Natural killer cell (primary cell): ENCODE measurements around the gene SLC39A11. TPM values are rescaled to one million over a fixed set of nuclear protein-coding genes. Genes with fewer than 3 reads are reported as not detected.

Experiments used
- ATAC-seq, 3 donors: fragments of 150-1000 bp in 2 of 3; fragments of 200-7000 bp in 1 of 3; cut with Tn5 transposase; 1 replicate in 1 of 3; 2 replicates in 2 of 3; pipeline ENCODE4 v1.10.0; 2021; ENCODE audit warnings: mild to moderate bottlenecking in 2 of 3, moderate library complexity in 2 of 3
- DNase-seq, 2 donors: peaks; one replicate each; pipeline versions ENCODE4 v3.0.0 to v3.0.0-alpha.2; 2013 to 2021; ENCODE audit warnings: mixed read lengths in 1 of 2
- H3K27ac ChIP-seq: one replicate; pipeline ENCODE4 v1.5.1; 2013; ENCODE audit warnings: mild to moderate bottlenecking, low read length
- H3K27me3 ChIP-seq: one replicate; pipeline ENCODE4 v1.6.1; 2013; ENCODE audit warnings: low read length; ENCODE audit not compliant: control insufficient read depth, insufficient read depth
- H3K36me3 ChIP-seq: one replicate; pipeline ENCODE4 v1.6.1; 2013; ENCODE audit warnings: low read length; ENCODE audit not compliant: control insufficient read depth, insufficient read depth
- H3K4me1 ChIP-seq: one replicate; pipeline ENCODE4 v1.6.1; 2013; ENCODE audit warnings: low read length; ENCODE audit not compliant: control insufficient read depth, insufficient read depth
- H3K4me3 ChIP-seq: one replicate; pipeline ENCODE4 v1.5.1; 2013; ENCODE audit warnings: low read length
- H3K9me3 ChIP-seq: one replicate; pipeline ENCODE4 v1.6.1; 2013; ENCODE audit warnings: low read length; ENCODE audit not compliant: control insufficient read depth, insufficient read depth
- H3K27ac Mint-ChIP-seq, 2 donors: one replicate each; pipeline ENCODE4 v1.8.0; 2022; ENCODE audit warnings: mild to moderate bottlenecking in 2 of 2, mixed read lengths in 2 of 2, moderate library complexity in 1 of 2
- H3K27me3 Mint-ChIP-seq, 2 donors: one replicate each; pipeline ENCODE4 v1.8.0; 2022; ENCODE audit warnings: low read depth in 2 of 2, mixed read lengths in 2 of 2
- H3K36me3 Mint-ChIP-seq: one replicate; pipeline ENCODE4 v1.8.0; 2022; ENCODE audit warnings: mixed read lengths
- H3K4me1 Mint-ChIP-seq, 2 donors: one replicate each; pipeline ENCODE4 v1.8.0; 2022; ENCODE audit warnings: mixed read lengths in 2 of 2
- H3K4me3 Mint-ChIP-seq: one replicate; pipeline ENCODE4 v1.8.0; 2022; ENCODE audit warnings: mild to moderate bottlenecking, moderate library complexity, mixed read lengths
- H3K9me3 Mint-ChIP-seq, 2 donors: one replicate each; pipeline ENCODE4 v1.8.0; 2022; ENCODE audit warnings: mixed read lengths in 2 of 2
- CTCF ChIP-seq: fragments of 200-600 bp; IDR thresholded peaks from one replicate; pipeline ENCODE4 v1.8.0; 2022; ENCODE audit warnings: antibody characterized with exemption
- WGBS: methylation state at CpG from one replicate; pipeline ENCODE4 v1.1.7; 2013; ENCODE audit warnings: missing lambda C conversion rate; ENCODE audit not compliant: insufficient coverage; 5-methylcytosine and 5-hydroxymethylcytosine counted together
- intact Hi-C: fragments of 100-400 bp; cut with micrococcal nuclease; formaldehyde crosslinking; loops from one replicate; pipeline ENCODE4 v1.14.2; 2022
- total RNA-seq, 4 donors: library from RNA; stranded (reverse); fragments of 120-200 nt in 1 of 4; gene quantifications; one replicate each; pipeline versions ENCODE4 v1.2.3 to v1.2.4, GENCODE V29; 2013 to 2022

The SLC39A11 gene
- total RNA-seq, 3 donors from 2014 or later (not counting 1 experiment from before 2014, with no cell fraction given) = 32.6 to 44.9 (median 39.4) TPM

GRCh38 chr17:72745241-72745640 is 347.2 kb downstream of the SLC39A11 start:
- Mint-ChIP-seq H3K4me1 (no peaks in the 10 kb centered on the region), H3K36me3 (no peaks in the 10 kb centered on the region), H3K27ac (no peak overlapping the region), H3K27me3 (no peaks in the 10 kb centered on the region), H3K9me3 (no peaks in the 10 kb centered on the region), H3K4me3 (no peak overlapping the region)
- Histone ChIP-seq H3K4me1 (no peaks in the 10 kb centered on the region), H3K4me3 (no peak overlapping the region), H3K9me3 (no peaks in the 10 kb centered on the region), H3K36me3 (no peaks in the 10 kb centered on the region), H3K27ac (no peak overlapping the region), H3K27me3 (no peaks in the 10 kb centered on the region)
- 94% methylated on average over 2 of the region's 2 CpGs for WGBS
- no peak for TF ChIP-seq CTCF
- DNase-seq (no peak), ATAC-seq (no peak)
- intact Hi-C loops = no loop called here

- no peaks in the 10 kb centered on the region for H3K27me3 Mint-ChIP-seq
- Histone ChIP-seq H3K4me1 (no peaks in the 10 kb centered on the region), H3K4me3 (no peak overlapping the region), H3K36me3 (no peaks in the 10 kb centered on the region), H3K9me3 (no peaks in the 10 kb centered on the region), H3K27me3 (no peaks in the 10 kb centered on the region), H3K27ac (no peak overlapping the region)
- intact Hi-C loops = no loop called here
- H3K36me3 Mint-ChIP-seq = no peaks in the 10 kb centered on the region
- ATAC-seq (no peak), DNase-seq (no peak)
- H3K27ac Mint-ChIP-seq = no peak overlapping the region
- 96% methylated on average over 4 of the region's 4 CpGs for WGBS
- no peaks in the 10 kb centered on the region for H3K9me3 Mint-ChIP-seq
- no peaks in the 10 kb centered on the region for H3K4me1 Mint-ChIP-seq
- H3K4me3 Mint-ChIP-seq = no peak overlapping the region
- TF ChIP-seq CTCF = no peak
Observed at GRCh38 chr17:72743037-72743467, 349.4 kb downstream of the SLC39A11 start.

GRCh38 chr17:72737151-72737690 is 355.3 kb downstream of the SLC39A11 start:
- DNase-seq (no peak), ATAC-seq (no peak)
- H3K4me1 ChIP-seq = no peaks in the 10 kb centered on the region
- TF ChIP-seq CTCF = no peak
- no peak overlapping the region for H3K4me3 ChIP-seq
- Mint-ChIP-seq H3K27ac (no peak overlapping the region), H3K27me3 (no peaks in the 10 kb centered on the region), H3K36me3 (no peaks in the 10 kb centered on the region), H3K4me3 (no peak overlapping the region), H3K9me3 (no peaks in the 10 kb centered on the region), H3K4me1 (no peaks in the 10 kb centered on the region)
- 98% methylated on average over 4 of the region's 4 CpGs for WGBS
- no peaks in the 10 kb centered on the region for H3K9me3 ChIP-seq
- H3K27ac ChIP-seq = no peak overlapping the region
- no peaks in the 10 kb centered on the region for H3K36me3 ChIP-seq
- intact Hi-C loops = no loop called here
- no peaks in the 10 kb centered on the region for H3K27me3 ChIP-seq

GRCh38 chr17:72735592-72735991 is 356.9 kb downstream of the SLC39A11 start:
- no peaks in the 10 kb centered on the region for H3K36me3 ChIP-seq
- Mint-ChIP-seq H3K27ac (no peak overlapping the region), H3K27me3 (no peaks in the 10 kb centered on the region), H3K9me3 (no peaks in the 10 kb centered on the region), H3K4me1 (no peaks in the 10 kb centered on the region), H3K4me3 (no peak overlapping the region), H3K36me3 (no peaks in the 10 kb centered on the region)
- no peak for TF ChIP-seq CTCF
- no peak for DNase-seq
- H3K9me3 ChIP-seq = no peaks in the 10 kb centered on the region
- intact Hi-C loops = no loop called here
- WGBS = 93% methylated on average over 8 of the region's 8 CpGs
- no peak overlapping the region for H3K4me3 ChIP-seq
- ATAC-seq = no peak
- H3K27me3 ChIP-seq = no peaks in the 10 kb centered on the region
- H3K27ac ChIP-seq = no peak overlapping the region
- H3K4me1 ChIP-seq = no peaks in the 10 kb centered on the region
